ENCODE measurements around the gene GALNT10. TPM values are rescaled to one million over a fixed set of nuclear protein-coding genes. Genes with fewer than 3 reads are reported as not detected.

GALNT10 gene
- total RNA-seq, 1 donor from 2014 or later, result 10.2 TPM

- peaks cover 7% of the 10 kb centered on the region for H3K36me3 Mint-ChIP-seq
Measured at GRCh38 chr5:154429341-154429740, 238.8 kb downstream of the GALNT10 start.

DNA sequence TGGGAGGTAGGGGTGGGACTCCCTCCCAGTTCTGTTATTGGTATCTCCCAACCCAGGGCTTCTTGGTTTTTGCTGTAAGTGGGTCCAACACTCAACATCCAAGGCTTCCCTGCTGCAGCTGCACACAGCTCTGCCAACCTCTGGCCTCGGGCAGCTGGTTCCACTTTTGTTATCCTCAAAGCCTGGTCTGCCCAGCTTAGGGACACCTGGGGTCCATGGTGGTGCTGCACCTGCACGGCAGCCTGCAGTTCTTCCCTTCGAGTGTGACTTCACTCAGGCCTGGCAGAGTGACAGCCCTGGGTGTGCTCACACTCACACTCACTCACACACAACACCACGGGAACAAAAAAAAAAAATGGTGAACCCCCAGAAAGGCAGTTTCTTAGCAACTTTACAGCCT is 239.9 kb downstream of the GALNT10 start:
- no peak overlapping the region for H3K4me3 Mint-ChIP-seq
- no peak for DNase-seq (ENCODE audit: low spot score)
- Histone ChIP-seq H4K20me1 (ENCODE audit: low read depth) (no peaks in the 10 kb centered on the region), H3K9ac (no peak overlapping the region), H3K9me3 (ENCODE audit: low read depth) (no peaks in the 10 kb centered on the region), H2AFZ (replicated peaks) (no peak overlapping the region), H3K4me2 (no peak overlapping the region), H3K4me1 (no peaks in the 10 kb centered on the region), H3K79me2 (ENCODE audit: low read depth) (no peaks in the 10 kb centered on the region), H3K27me3 (no peaks in the 10 kb centered on the region), H3K4me3 (no peak overlapping the region), H3F3A (ENCODE audit: low read depth) (no peaks in the 10 kb centered on the region), H3K27ac (no peak overlapping the region), H3K36me3 (no peaks in the 10 kb centered on the region)
- peaks cover 6% of the 10 kb centered on the region for H3K36me3 Mint-ChIP-seq
- peaks cover 3% of the 10 kb centered on the region for H3K27me3 Mint-ChIP-seq (ENCODE audit: insufficient read depth, low read depth)
- TF ChIP-seq EZH2phosphoT487 (IDR thresholded peaks at IDR 0.05) (no peak), CTCF (IDR thresholded peaks at IDR 0.05) (no peak), EZH2 (IDR thresholded peaks at IDR 0.05) (no peak)
- H3K4me1 Mint-ChIP-seq, result peaks cover 8% of the 10 kb centered on the region
- no peaks in the 10 kb centered on the region for H3K9me3 Mint-ChIP-seq
- no peak overlapping the region for H3K27ac Mint-ChIP-seq

More at GRCh38 chr5:154429341-154429740, 238.8 kb downstream of the GALNT10 start:
- no peaks in the 10 kb centered on the region for H3K36me3 ChIP-seq
- no peaks in the 10 kb centered on the region for H3K79me2 ChIP-seq (ENCODE audit: low read depth)
- no peaks in the 10 kb centered on the region for H4K20me1 ChIP-seq (ENCODE audit: low read depth)
- H3K4me1 ChIP-seq, result no peaks in the 10 kb centered on the region
- no peaks in the 10 kb centered on the region for H3F3A ChIP-seq (ENCODE audit: low read depth)
- TF ChIP-seq CTCF (IDR thresholded peaks at IDR 0.05), result no peak
- no peak for TF ChIP-seq EZH2 (IDR thresholded peaks at IDR 0.05)
- no peak for TF ChIP-seq EZH2phosphoT487 (IDR thresholded peaks at IDR 0.05)
- no peaks in the 10 kb centered on the region for H3K9me3 ChIP-seq (ENCODE audit: low read depth)
- no peak overlapping the region for H3K27ac ChIP-seq
- DNase-seq (ENCODE audit: low spot score), result no peak
- Mint-ChIP-seq H3K4me1 (peaks cover 8% of the 10 kb centered on the region), H3K9me3 (no peaks in the 10 kb centered on the region), H3K27ac (no peak overlapping the region), H3K27me3 (ENCODE audit: insufficient read depth, low read depth) (peaks cover 3% of the 10 kb centered on the region), H3K4me3 (no peak overlapping the region)
- no peak overlapping the region for H2AFZ ChIP-seq (replicated peaks)
- no peak overlapping the region for H3K4me2 ChIP-seq
- no peaks in the 10 kb centered on the region for H3K27me3 ChIP-seq
- no peak overlapping the region for H3K9ac ChIP-seq
- no peak overlapping the region for H3K4me3 ChIP-seq

DNA sequence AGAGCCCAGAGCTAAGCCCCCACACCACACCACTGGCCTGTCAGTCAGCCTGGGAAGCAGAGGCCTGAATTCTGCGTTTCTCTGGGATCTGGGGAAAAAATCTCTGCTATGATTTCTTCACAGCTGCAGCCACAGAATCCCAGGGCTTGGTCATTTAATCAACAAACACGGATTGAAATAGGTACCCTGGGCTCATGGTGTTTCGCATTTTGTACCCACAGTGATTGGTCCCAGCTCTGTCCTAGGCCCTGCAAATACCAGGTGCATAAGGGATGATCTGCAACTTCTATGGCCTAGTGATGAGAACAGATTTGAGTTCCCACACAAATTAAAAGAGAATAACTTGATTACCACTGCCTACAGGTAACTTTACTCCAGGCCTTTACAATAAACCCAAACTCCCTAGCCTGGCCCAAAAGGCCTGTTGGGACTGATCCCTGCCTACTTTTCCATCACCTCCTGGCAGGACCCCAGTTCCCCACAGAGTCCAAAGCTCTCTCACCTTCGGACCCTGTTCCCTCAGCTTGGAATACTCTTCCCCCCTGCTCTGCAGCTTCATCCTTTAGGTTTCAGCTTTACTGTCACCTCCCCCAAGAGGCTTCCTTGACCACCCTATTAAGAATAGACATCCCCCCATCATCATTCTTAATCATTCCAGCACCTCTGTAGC is 240.6 kb downstream of the GALNT10 start:
- Mint-ChIP-seq H3K4me3 (no peak overlapping the region), H3K4me1 (peaks cover 8% of the 10 kb centered on the region), H3K36me3 (peaks cover 12% of the 10 kb centered on the region), H3K9me3 (peaks cover 3% of the 10 kb centered on the region), H3K27ac (peak overlapping the region; percentile 47), H3K27me3 (ENCODE audit: insufficient read depth, low read depth) (peaks cover 3% of the 10 kb centered on the region)
- Histone ChIP-seq H2AFZ (replicated peaks) (no peak overlapping the region), H3K36me3 (peaks cover 3% of the 10 kb centered on the region), H4K20me1 (ENCODE audit: low read depth) (no peaks in the 10 kb centered on the region), H3K27me3 (no peaks in the 10 kb centered on the region), H3K4me3 (no peak overlapping the region), H3K9ac (no peak overlapping the region), H3K4me2 (no peak overlapping the region), H3F3A (ENCODE audit: low read depth) (no peaks in the 10 kb centered on the region), H3K9me3 (ENCODE audit: low read depth) (no peaks in the 10 kb centered on the region), H3K79me2 (ENCODE audit: low read depth) (no peaks in the 10 kb centered on the region), H3K4me1 (no peaks in the 10 kb centered on the region), H3K27ac (no peak overlapping the region)
- DNase-seq (ENCODE audit: low spot score), result no peak
- TF ChIP-seq EZH2phosphoT487 (IDR thresholded peaks at IDR 0.05) (no peak), CTCF (IDR thresholded peaks at IDR 0.05) (no peak), EZH2 (IDR thresholded peaks at IDR 0.05) (no peak)
